Measurements from ENCODE around the gene CCDC51.

CCDC51 gene

DNA sequence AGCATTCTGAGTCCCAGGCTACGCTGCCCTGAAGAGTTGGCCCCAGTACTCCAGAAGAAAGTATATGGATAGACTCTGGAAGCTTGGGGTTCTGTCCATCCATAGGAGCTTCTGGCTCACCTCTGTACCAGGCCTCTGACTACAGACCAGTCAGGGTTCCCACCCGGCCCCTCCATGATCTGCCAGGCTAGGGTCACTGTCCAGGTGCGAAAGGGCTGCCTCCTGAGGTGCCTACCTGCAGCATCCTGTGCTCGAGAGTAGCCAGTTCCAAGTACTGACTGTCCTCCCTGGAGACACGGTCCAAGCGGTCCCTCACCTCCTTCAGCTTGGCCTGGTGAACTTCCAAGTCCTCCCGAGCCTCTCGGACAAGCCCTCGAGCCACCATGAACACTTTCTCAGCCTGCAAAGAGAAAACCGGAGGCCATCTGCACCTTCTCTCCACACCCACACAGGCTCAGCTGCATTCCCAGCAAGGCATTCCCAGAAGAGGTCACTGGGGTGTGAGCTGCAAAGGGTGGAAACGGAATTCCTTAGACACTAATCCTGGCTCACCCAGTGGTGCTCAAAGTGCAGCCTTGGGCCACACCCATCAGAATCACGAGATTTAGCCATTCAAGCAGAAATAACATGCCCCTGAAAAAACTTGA lies 6.3 kb downstream of the CCDC51 start:
- DNase-seq (ENCODE audit: low spot score), result peak; percentile 60

DNA sequence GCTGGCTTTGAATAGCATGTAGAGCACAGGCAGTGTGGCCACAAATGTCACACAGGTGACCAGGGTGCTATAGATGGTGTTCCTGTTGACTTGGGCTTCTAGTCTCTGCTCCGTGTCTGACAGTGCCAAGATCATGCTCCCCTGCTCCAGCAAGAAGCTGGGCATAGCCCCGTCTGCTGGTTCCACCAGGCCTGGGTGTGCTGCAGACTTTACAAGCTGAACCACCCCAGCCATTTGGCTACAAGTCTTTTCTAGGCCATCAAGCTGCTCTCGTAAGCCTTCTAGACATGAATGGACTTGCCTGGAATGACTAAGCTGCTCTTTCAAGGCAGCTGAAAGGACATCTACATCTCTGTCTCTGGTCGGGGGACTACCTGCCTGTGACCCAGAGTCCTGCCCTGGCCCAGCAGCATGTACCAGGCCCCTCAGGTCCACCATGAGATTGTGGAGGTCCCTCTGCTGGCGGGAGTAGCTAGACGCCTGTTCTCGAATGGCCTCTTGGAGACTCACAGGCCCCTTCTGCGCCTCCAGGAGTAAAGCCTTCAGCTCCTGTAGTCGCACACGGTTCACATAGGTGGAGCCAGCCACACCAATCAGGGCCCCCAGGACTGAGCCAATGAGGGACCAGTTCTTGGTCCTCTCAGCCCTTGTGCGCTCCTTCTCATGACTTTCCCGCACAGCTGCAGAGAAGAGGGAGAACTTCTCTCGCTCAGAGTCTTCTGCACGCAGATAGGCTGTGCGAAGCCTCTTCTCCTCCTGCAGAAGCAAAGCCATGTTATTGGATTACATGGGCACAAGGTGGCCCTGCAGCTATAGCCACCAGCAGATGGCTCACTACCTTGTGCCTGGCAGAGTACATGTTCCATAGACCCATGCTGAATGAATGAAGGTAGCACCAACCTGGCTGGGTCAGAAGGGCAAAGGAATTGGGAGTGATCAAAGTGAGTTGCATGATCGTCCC lies 7.2 kb downstream of the CCDC51 start:
- no peak for DNase-seq (ENCODE audit: low spot score)

GRCh38 chr3:48431224-48432029 lies 8.5 kb downstream of the CCDC51 start:
- no peak for DNase-seq (ENCODE audit: low spot score)

DNA sequence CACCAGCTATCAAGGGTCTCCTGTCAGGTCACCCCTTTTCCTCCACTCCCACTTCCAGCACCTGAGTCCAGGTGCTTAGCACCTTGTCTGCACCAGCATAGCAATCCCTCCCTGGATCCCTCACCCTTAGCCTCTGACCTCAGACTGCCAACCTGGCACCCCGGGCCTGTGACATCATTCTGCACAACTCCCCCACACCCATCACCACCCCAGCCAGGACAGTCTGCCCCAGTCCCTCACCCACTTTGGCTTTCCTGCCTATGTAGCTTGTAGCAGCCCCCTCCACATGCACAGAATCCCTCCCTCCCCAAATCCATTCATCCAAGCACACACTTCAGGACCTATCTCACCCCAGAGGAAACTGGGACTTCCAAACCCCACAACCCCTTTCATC lies 9.2 kb downstream of the CCDC51 start:
- DNase-seq (ENCODE audit: low spot score), result no peak

GRCh38 chr3:48429960-48430707 lies 9.8 kb downstream of the CCDC51 start, which contains the start of gene PLXNB1:
PLXNB1 (minus strand) TSS chr3:48430086; CDS start chr3:48424611, 5,475 bp downstream.
- peak; percentile 37 for DNase-seq (ENCODE audit: low spot score)

GRCh38 chr3:48429317-48429959 lies 10.5 kb downstream of the CCDC51 start:
- DNase-seq (ENCODE audit: low spot score), result peak; percentile 57

- no peak for DNase-seq (ENCODE audit: low spot score)
These were observed 11.2 kb downstream of the CCDC51 start for GRCh38 chr3:48428572-48429316.

- DNase-seq (ENCODE audit: low spot score), result no peak
These were observed 11.8 kb downstream of the CCDC51 start for GRCh38 chr3:48428088-48428571.

DNA sequence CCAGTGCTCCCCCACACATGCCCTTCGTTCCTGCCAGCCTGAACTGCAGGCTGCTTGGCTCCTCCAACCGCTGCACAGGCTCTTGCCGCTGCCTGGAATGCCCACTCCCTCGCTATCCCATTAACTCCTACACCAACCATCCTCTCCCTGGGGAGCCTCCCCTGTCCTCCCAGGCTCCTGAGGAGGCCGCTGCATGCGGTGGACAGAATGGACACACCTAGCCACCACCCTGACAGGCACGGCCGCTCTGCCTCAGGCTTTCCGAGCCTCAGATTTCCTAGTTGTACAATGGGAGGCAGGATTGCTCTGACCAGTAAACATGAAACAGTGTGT lies 12.3 kb downstream of the CCDC51 start:
- DNase-seq (ENCODE audit: low spot score), result no peak

GRCh38 chr3:48426944-48427629 lies 12.8 kb downstream of the CCDC51 start:
- DNase-seq (ENCODE audit: low spot score), result no peak

DNA sequence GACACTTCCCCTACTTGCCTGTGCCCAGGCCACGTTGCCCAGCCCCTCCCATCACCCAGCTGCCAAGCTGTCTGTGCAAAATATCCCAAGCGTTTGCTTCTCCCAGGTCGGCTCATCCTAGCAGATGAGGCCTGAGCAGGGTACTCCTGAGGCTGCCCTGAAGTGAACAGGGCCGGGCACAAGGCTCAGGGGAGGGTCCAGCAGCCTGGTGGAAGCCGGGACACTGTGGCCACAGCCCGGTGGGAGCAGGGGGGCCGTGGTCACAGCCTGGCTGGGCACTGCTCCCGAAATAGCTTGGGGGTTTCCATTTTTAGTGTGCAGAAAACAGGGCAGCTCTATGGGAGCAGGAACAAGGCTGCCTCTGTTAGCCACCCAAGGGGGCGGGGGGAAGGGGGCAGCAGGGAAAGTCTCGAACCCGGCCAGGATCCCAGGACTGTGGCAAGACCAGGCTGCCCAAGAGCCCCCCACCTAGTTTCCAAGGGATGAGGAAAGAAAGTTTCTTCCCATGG lies 13.5 kb downstream of the CCDC51 start:
- DNase-seq (ENCODE audit: low spot score), result no peak

- DNase-seq (ENCODE audit: low spot score), result no peak
These were observed 14.6 kb downstream of the CCDC51 start for GRCh38 chr3:48425281-48425812.

- DNase-seq (ENCODE audit: low spot score), result no peak
These were observed 15.8 kb downstream of the CCDC51 start for GRCh38 chr3:48423883-48424695.

GRCh38 chr3:48423241-48423882 lies 16.6 kb downstream of the CCDC51 start:
- no peak for DNase-seq (ENCODE audit: low spot score)

GRCh38 chr3:48422681-48423080 lies 17.2 kb downstream of the CCDC51 start:
- DNase-seq (ENCODE audit: low spot score), result no peak

GRCh38 chr3:48422272-48422671 lies 17.6 kb downstream of the CCDC51 start:
- no peak for DNase-seq (ENCODE audit: low spot score)

DNA sequence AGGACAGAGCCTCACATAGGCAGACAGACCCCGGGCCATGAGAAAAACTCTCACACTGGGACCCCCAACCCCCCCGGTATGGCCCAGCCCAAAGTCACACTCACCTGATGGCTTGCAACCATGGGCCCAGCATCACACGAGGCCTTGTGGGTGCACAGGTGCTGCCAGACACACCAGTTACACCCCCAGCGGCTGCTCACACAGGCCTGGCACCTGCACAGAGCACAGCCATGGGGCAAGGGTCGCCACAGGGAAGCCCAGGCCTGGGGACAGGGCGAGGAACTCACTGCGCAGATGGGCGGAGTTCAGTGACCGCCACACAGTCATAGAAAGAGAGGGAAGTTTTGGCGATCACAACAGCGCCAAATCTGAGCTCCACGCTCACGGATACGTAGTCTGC lies 19.4 kb downstream of the CCDC51 start:
- DNase-seq (ENCODE audit: low spot score), result no peak

DNA sequence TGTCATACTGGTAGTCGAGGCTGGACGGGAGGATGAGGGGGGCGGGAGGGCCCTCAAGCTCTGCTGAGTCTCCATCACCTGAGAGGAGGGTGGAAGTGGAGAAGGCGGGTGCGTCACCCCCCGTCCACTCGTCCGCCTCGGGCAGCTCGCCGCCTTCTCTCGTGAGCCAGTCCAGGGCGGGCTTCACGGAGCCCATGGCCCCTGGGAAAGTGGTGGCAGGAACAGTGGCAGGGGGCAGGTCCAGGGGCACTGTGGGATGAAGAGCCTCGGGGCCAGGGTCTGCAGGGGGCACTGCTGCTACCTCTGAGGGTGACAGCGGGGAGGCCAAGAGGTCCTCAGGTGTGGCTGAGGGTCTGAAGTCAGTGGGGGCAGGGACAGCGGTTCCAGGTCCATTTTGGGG lies 20.3 kb downstream of the CCDC51 start:
- no peak for DNase-seq (ENCODE audit: low spot score)

All from AG08395 (cell line).